ENCODE results near the gene ABCA2. TPM values are rescaled to one million over a fixed set of nuclear protein-coding genes. Genes with fewer than 3 reads are reported as not detected.
A peak's percentile ranks its signal among the peaks of the same experiment; 100 is the strongest.

The ABCA2 gene
- total RNA-seq, 2 donors from 2014 or later: 17.8 to 21.9 TPM

DNA sequence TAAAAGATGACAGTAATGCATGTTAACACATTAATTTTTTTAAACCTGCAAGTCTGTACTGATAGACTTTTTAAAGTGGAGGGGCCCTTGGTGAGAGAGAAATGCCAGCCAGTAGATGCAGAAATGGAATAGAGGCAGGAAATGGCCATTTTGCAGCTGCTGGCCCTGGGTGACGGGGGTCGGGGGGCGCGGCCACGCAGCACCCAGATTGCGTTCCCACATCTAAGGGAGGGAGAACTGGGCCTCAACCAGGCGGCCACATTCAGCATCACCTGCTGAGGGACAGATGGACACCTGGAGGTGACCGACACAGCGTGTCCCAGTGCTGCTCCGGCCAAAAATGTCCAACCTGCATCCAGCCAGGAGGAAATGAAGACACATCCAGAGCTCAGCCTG lies 25.4 kb downstream of the ABCA2 start:
- Mint-ChIP-seq H3K9me3 (no peaks in the 10 kb centered on the region), H3K36me3 (no peaks in the 10 kb centered on the region), H3K27ac (no peak overlapping the region)
- no peak for DNase-seq (ENCODE audit: low spot score in 2 of 2)
- ATAC-seq: no peak

DNA sequence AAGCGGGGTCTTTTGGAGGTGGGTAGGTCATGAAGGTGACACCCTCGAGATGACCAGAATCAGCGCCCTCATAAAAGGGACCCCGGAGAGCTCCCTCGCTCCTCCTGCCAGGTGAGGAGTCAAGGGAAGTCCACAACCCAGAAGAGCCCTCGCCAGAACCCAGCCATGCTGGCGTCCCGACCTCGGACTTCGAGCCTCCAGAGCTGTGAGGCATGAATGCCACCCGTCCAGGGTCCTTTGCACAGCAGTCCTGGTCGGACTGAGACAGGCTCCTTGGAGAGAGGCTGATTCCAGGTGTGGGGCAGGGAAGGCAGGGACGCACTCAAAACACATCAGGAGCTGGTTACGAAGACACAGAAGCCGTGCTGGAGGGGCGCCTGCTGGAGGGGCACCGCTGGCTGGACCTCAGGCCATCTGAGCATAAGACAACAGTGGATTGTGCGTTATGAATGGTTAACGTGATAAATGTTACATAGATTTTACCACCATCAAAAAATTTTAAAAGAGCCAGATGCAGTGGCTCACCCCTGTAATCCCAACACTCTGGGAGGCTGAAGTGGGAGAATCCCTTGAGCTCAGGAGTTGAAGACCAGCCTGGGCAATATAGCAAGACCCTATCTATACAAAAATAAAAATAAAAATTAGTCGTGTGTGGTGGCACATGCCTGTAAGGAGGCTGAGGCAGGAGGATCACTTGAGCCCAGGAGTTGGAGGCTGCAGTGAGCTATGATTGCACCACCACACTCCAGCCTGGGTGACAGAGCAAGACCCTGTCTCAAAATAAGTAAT lies 26.0 kb downstream of the ABCA2 start:
- ATAC-seq: no peak
- Mint-ChIP-seq H3K36me3 (no peaks in the 10 kb centered on the region), H3K9me3 (no peaks in the 10 kb centered on the region), H3K27ac (no peak overlapping the region)
- no peak for DNase-seq (ENCODE audit: low spot score in 2 of 2)

DNA sequence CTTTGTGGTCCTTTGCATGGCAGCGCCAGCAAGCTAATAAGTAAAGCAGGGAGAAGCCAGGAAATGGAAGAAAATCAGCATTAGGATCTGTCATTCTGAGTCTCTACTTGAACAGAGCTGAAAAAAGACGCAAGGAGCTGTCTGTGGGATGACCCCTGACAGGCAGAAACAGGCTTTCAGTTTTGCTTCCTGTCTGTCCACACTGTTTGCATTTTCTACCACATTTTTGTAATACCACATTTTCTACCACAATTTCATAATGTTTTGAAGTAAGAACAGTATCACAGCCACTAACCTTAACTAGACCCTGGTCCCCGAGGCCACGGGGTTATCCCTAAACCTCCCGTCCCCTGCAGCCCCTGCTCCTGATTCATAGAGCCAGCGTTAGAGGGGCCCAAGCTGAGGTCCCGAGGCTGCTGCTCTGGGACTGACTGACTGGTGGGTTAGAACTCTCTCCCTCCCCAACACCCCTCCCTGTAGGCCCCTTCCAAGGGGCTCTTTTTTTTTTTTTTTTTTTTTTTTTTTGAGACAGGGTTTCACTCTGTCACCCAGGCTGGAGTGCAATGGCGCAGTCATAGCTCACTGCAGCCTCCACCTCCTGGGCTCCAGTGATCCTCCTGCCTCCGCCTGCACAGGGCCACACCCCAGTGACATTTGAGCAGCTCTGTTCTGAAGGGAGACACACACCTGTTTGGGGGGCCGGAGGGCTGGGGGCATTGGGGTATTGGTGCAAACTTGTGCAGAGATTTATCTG lies 27.7 kb downstream of the ABCA2 start:
- ATAC-seq (peak; percentile 79 to 85), DNase-seq (ENCODE audit: low spot score in 2 of 2) (no peak)
- H3K27ac Mint-ChIP-seq: no peak overlapping the region
- H3K36me3 Mint-ChIP-seq: no peaks in the 10 kb centered on the region
- H3K9me3 Mint-ChIP-seq: no peaks in the 10 kb centered on the region

DNA sequence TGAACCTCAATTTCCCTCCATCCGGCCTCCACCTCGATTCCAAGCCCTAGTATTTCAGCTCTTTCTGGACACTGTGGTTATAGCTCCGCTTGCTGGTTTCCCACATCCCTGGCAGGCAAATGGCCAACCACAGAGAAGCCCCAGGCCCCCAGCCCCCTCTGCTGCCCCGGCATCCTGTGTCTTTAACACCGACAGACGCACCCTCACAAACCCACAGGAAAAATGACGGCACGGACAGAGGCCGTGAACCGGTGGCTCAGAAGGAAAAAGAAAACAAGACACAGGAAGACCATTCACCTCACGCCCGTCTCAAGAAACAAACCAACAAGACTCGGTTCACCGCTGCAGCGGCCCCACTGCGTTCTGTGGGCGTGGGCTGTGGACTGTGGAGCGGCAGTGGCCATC lies 30.2 kb downstream of the ABCA2 start:
- H3K27ac Mint-ChIP-seq: peak overlapping the region; percentile 5 to 58
- H3K36me3 Mint-ChIP-seq: no peaks in the 10 kb centered on the region
- DNase-seq (ENCODE audit: low spot score in 2 of 2) (no peak), ATAC-seq (peak in 1 of 2 donors; percentile 16)
- H3K9me3 Mint-ChIP-seq: no peaks in the 10 kb centered on the region

DNA sequence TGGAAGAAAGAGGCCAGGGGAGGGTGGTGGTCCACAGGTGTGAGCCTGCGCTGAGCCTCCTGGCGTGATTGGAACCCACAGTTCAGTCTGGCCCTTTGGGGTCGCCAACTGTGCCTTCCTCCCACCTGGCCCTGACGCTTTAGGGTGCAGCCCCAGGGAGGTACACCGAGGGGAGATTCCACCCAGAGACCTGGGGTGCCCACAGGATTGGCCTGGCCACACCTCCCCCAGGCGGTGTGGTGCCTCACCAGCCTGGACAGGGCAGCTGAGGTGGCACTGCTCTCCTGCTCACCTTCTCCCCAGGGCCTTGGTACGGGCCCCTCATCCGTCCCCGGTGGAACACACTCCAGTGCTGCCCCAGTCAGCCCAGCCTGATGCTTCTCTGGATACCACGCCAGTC lies 30.7 kb downstream of the ABCA2 start:
- DNase-seq (ENCODE audit: low spot score in 2 of 2): no peak
- H3K36me3 Mint-ChIP-seq: no peaks in the 10 kb centered on the region
- ATAC-seq: no peak
- peak overlapping the region; percentile 5 to 58 for H3K27ac Mint-ChIP-seq
- H3K9me3 Mint-ChIP-seq: no peaks in the 10 kb centered on the region

DNA sequence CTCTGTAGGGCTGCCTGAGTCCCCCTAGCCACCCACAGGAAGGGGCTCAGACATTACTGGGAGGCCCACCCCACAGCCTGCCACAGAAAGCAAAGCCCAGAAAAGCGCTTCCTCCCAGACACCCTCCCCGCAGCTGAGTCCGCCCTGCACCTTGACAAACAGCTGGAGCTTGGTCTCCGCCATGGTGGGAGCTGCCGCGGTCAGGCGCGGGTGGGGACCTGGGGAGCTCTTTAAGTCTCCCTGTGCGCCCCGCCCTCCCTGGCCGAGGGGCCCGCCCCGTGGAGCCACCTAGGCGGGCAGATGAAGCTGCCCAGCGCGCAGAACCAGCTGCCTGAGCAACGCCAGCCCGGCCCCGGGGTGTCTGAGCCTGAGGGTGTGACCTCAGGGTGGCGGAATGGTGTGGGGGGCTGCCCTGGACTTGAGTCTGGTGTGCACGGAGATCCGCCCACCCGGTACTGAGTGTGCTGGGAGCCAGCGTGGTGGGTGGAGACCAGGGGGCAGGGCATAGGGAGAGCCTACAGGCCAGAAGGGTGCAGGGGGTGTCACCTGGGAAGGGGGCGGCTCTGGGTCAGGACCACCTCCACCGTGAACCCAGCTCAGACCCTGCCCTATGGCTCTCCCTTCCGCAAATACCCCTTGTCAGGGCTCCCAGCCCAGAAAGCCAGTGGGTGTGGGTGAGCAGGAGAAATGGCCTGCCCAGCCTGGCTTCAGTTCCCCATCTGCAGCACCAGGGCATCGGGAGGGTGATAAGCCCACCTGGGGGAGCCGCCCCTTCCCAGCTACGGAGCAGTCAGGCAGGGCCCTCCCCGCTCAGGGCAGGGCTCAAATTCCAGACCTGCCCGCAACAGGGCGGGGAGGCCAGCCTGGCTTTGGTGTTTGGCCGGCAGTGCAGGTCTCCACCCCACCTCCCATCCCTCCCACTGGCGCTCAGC lies 31.4 kb downstream of the ABCA2 start, which contains the start of gene CLIC3:
CLIC3 (minus strand) TSS at position 208 of the 932 bp plus-strand sequence; CDS start at position 183, 25 bp downstream.
- Mint-ChIP-seq H3K27ac (no peak within 1 kb of the TSS), H3K36me3 (no peaks in the 10 kb centered on the region), H3K9me3 (no peaks in the 10 kb centered on the region)
- DNase-seq (ENCODE audit: low spot score in 2 of 2) (no peak), ATAC-seq (no peak)

DNA sequence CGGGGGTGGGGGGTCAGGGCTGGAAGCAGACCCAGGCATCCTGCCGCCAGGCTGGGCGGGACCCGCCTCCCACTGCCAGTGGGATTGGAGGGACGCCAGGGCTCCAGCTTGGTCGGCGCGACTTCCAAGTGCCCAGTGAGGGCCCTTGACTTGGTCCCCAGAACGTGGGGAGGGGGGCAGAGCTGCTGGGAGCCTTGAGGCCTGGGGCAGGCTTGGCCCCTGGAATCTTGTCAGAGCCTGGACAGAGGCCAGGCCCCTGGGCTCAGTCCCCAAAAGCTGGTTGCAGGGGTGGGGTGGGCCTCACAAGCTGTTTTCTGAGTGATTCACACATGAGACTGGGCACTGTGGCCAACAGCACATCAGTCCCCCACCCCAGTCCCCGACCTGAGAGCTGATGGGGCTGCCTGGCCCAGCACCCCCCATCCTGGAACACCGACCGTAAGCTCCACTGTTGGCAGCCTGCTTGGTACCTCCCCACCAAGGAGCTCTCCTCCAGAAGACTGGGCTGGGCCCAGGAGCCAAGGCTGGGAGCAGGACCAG lies 32.2 kb downstream of the ABCA2 start:
- ATAC-seq: no peak
- no peaks in the 10 kb centered on the region for H3K36me3 Mint-ChIP-seq
- DNase-seq (ENCODE audit: low spot score in 2 of 2): no peak
- H3K9me3 Mint-ChIP-seq: no peaks in the 10 kb centered on the region
- H3K27ac Mint-ChIP-seq: no peak overlapping the region

DNA sequence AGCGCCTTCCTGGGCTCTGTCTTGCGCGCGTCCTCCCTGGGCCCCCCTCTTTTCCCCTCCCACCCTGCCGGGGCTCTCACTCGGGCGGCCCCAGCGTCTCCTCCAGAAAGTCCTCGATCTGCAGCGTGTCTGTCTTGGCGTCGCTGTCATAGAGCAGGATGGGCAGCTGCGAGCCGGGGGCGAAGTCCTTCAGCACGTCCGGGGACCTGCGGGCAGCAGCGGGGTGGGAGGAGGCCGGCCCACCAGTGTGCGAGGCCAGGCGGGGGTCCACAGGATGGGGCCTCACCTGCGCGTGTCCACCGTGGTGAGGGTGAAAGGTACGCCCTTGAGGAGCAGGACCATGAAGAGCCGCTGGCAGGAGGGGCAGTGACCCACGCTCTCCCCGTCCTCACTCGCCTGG lies 32.7 kb downstream of the ABCA2 start:
- Mint-ChIP-seq H3K9me3 (no peaks in the 10 kb centered on the region), H3K27ac (no peak overlapping the region), H3K36me3 (no peaks in the 10 kb centered on the region)
- ATAC-seq: no peak
- no peak for DNase-seq (ENCODE audit: low spot score in 2 of 2)

DNA sequence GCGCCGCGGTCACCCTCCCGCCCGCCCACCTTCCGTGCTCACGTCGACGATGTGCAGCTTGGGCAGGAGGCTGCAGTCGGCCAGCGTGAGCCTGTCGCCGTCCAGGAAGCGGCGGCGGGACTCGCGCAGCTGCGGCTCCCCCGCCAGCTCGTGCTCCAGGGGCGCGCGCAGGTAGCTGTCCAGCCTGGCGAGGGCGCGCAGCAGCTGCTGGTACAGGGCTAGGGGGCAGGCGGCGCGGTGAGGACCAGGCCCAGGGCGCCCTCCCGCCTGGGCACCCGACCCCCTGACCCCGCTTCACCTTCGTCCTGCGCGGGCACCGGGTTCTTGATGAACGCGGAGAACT lies 33.2 kb downstream of the ABCA2 start:
- Mint-ChIP-seq H3K9me3 (no peaks in the 10 kb centered on the region), H3K36me3 (no peaks in the 10 kb centered on the region), H3K27ac (no peak overlapping the region)
- DNase-seq (ENCODE audit: low spot score in 2 of 2) (no peak), ATAC-seq (no peak)

DNA sequence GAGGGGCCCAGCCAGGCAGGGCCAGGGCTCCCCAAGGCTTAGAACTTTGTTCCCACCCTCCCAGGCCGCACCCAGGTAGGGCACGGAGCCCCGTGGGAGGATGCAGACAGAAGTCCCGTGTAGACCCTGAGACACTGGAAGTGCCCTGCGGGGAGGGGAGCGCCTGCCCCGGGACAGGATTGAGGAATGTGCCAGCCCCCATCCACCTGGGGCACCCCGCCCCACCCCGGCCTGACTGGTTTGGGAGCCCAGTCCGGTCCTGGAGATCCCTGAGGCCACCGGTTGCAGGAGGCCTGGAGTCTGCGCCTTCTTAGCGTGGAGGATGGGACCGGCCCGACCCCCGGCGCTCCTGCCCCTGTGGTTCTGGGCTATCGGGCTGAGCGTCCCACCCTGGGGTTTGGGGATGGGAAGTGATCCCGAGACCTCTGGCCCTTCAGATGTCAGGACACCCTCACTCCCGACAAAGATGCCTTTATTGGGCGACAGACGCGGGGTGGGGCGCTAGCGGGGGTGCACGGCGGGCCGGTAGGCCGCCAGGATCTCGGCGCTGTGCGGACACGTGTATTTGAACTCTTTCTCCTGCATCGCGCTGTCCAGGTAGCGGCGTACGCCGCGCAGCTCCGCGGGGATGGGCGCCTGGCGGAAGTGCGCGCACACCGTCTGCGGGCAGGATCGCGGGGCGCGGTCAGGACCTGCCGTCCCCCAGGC lies 33.7 kb downstream of the ABCA2 start:
- H3K9me3 Mint-ChIP-seq: no peaks in the 10 kb centered on the region
- ATAC-seq (no peak), DNase-seq (ENCODE audit: low spot score in 2 of 2) (no peak)
- H3K36me3 Mint-ChIP-seq: no peaks in the 10 kb centered on the region
- no peak overlapping the region for H3K27ac Mint-ChIP-seq

DNA sequence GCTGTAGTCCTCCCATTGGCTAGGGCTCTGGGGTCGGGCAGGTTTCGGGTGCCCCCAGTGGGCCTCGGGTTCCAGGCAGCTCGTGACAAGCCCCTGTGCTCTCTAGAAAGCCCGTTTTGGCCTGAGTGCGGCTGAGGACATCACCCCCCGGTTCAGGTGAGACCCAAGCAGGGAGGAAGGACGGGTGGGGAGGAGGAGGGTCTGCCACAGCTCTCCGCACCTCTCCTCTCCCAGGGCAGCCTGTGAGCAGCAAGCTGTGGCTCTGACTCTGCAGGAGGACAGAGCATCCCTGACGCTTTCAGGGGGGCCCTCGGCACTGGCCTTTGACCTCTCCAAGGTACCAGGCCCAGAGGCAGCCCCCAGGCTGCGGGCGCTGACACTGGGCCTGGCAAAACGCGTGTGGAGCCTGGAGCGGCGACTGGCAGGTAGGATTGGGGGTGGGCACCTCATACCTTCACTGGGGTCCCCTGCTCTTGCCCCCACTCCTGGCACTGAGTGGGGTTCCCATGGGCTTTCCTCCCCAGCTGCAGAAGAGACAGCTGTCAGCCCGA lies 35.1 kb downstream of the ABCA2 start:
- Mint-ChIP-seq H3K36me3 (no peaks in the 10 kb centered on the region), H3K9me3 (no peaks in the 10 kb centered on the region), H3K27ac (peak overlapping the region; percentile 68 to 71)
- DNase-seq (ENCODE audit: low spot score in 2 of 2) (no peak), ATAC-seq (no peak)

DNA sequence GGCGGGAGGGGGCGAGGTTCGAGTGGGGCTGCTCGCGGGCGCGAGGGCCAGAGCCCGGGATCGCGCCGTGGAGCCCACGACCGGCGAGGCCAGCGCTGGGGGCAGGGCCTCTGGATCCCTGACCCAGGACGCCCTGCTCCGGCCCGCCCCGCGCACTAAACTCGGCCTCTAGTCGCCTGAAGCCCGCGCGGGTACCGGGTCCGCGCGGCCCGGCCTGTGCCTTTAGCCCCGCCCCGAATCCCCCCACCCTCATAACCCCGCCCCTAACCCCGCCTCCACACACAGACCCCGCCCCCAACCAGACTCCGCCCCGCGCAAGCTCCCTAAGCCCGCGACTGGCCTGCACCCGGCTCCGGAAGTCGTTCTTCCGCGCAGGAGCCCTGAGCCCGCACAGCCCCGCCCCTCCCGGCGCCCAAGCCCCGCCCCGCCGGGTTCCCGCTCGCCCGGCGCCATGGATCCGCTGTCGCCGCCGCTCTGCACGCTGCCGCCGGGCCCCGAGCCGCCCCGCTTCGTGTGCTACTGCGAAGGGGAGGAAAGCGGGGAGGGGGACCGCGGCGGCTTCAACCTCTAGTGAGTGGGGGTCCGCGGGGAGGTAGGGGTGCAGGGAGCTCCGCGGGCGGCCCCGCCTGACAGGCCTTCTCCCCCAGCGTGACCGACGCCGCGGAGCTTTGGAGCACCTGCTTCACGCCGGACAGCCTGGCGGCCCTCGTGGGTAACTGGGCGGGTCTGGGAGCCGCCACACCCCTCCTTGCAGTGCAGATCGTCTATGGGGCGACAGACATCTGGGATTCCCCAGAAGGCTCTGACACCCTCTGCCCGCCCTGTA lies 35.8 kb downstream of the ABCA2 start, which contains the start of gene PAXX:
PAXX (plus strand) TSS at position 430 of the 826 bp plus-strand sequence; CDS start at position 452, 22 bp downstream.
- Mint-ChIP-seq H3K27ac (peak within 1 kb of the TSS; percentile 68 to 71), H3K9me3 (no peaks in the 10 kb centered on the region), H3K36me3 (no peaks in the 10 kb centered on the region)
- peak; percentile 91 to 95 for ATAC-seq
- peak; percentile 95 to 98 for DNase-seq (ENCODE audit: low spot score in 2 of 2)

DNA sequence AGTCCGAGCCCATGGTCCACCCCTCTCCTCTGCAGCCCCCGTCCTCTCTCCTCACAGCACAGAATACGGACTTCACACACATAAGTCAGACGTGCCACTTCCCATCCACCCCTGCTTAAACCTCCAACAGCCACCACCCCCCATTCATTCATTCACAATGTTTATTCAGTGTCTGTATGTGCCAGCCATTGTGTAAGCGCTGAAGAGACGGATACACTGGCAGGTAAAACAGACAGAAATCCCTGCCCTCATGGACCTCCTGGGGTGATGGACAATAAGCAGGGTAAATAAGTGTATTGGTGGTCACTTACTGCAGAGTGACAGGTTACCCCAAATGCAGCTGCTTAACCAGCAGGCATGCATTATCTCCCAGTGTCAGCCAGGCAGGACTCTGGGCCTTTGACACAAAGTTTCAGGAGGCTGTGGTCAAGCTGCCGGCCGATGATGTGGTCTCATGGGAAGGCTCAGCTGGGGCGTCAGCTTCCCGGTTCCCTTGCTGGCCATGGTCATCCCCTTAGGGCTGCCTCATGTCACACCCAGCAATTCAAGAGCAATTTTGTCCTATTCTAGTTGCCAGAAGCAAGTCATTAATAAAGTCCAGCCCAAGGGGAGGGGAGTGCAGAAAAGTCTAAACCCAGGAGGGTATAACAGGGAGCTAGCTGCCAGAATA lies 37.7 kb downstream of the ABCA2 start:
- ATAC-seq (no peak), DNase-seq (ENCODE audit: low spot score in 2 of 2) (no peak)
- H3K36me3 Mint-ChIP-seq: no peaks in the 10 kb centered on the region
- H3K9me3 Mint-ChIP-seq: no peaks in the 10 kb centered on the region
- peak overlapping the region in 1 of 2 donors; percentile 71 for H3K27ac Mint-ChIP-seq

DNA sequence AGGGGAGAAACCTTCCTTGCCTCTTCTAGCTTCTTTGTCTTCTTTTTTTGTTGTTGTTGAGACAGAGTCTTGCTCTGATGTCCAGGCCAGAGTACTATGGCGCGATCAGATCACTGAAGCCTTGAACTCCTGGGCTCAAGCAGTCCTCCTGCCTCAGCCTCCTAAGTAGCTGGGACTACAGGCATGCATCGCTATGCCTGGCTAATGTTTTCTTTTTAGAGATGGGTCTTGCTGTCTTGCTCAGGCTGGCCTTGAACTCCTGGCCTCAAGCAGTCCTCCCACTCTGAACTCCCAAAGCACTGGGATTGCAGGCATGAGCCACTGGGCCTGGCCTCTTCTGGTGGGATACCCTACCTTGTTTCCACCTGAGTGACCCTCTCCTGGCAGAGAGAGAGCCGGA lies 39.2 kb downstream of the ABCA2 start:
- ATAC-seq (no peak), DNase-seq (ENCODE audit: low spot score in 2 of 2) (no peak)
- H3K9me3 Mint-ChIP-seq: no peaks in the 10 kb centered on the region
- peaks cover 0 to 3% of the 10 kb centered on the region in 2 donors for H3K36me3 Mint-ChIP-seq
- no peak overlapping the region for H3K27ac Mint-ChIP-seq
